ENCODE results near the gene PRDX3. TPM values are rescaled to one million over a fixed set of nuclear protein-coding genes. Genes with fewer than 3 reads are reported as not detected.

PRDX3 gene
- 234 and 236 TPM in 2 replicates for total RNA-seq

GRCh38 chr10:119178372-119179119, at the start of gene PRDX3:
Gene PRDX3 (minus strand): TSS chr10:119178812. CDS start chr10:119178790, 22 bp downstream.

DNA sequence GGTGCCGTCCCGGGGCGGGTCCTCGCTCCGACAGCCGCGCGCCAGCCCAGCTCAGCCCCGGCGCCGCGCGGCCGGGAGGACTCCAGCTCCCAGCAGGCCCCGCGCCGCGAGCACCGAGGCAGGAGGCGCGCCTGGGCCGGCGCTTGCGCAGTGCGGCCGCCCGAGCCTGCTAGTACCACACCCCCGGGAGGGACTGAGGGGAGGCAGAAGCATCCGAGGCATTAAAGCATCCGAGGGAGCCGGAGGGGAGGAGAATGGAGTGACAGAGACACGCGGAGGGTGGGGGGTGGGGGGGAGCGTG, 28.7 kb upstream of the PRDX3 start, which contains the start of gene GRK5:
GRK5 (plus strand) TSS at position 206 of the 301 bp plus-strand sequence. CDS start 347 bp downstream, outside the sequence.

GRCh38 chr10:119165171-119166117, 13.2 kb downstream of the PRDX3 start, which contains the start of gene SFXN4:
Gene SFXN4 (minus strand): TSS chr10:119165714. CDS start chr10:119165647, 67 bp downstream.

Other genes with a start within 250 kb of the PRDX3 start
- 0.13 and 0.25 TPM in 2 replicates for gene NANOS1, start 149.1 kb downstream of the PRDX3 start, total RNA-seq
- gene EIF3A, start 98.0 kb downstream of the PRDX3 start, total RNA-seq, result 80.8 and 80.9 TPM in 2 replicates
- gene DENND10, start 74.7 kb downstream of the PRDX3 start, total RNA-seq, result 49.9 and 53.4 TPM in 2 replicates
- 18.8 and 36.4 TPM in 2 replicates for gene SFXN4, start 13.1 kb downstream of the PRDX3 start, total RNA-seq
- gene GRK5, start 28.8 kb upstream of the PRDX3 start, total RNA-seq, result 27.1 and 31.2 TPM in 2 replicates

Measured in mammary microvascular endothelial cell (primary cell).